COR-L47 (cell line): Measurements from ENCODE around the gene AHCYL2.
A peak's percentile ranks its signal among the peaks of the same experiment; 100 is the strongest.
"Not testable (repeated sequence)": the region's sequence is repeated elsewhere in the genome, so short reads cannot be mapped to it uniquely, and the experiment has no call there.

Experiments used
- DNase-seq: peaks from one replicate; lab custom pipeline; 2025; lab: John Stamatoyannopoulos, UW

AHCYL2 gene

DNA sequence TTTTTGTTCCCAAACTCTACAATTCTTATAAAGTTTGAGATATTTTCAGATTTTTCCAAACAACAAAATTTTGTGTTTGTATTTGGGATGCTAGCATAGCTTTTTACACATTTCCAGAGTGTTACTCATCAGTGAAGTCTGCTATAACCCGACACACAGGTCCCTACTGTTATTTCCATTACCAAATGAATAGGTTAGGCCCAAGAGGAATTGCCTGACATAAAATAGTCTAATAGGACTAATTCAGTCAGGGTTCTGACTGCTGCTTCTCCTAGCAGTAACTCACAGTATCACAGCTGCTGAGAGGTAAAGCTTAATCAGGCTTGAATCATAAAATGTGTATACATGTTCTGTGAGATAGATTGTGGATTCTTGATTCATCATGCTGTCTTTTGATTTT, 160.3 kb downstream of the AHCYL2 start:
- DNase-seq: no peak

DNA sequence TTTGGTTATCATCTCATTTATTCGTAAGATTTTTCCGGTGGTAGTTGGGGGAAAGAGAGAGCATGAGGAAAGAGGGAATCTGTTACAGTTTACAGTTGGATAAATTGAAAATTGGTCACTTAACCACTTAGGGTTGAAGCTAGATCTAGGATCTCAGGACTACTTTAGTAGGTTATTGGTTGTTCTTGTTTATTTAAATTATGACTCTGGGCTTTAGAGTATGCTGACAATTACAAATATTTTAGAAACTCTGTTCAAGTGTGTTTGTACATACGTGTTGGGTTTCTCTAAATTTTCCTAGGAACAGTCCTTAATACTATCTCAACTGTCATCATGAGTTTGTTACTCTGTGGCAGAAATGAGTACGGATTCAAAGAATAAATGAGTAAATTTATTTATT, 160.8 kb downstream of the AHCYL2 start:
- no peak for DNase-seq

DNA sequence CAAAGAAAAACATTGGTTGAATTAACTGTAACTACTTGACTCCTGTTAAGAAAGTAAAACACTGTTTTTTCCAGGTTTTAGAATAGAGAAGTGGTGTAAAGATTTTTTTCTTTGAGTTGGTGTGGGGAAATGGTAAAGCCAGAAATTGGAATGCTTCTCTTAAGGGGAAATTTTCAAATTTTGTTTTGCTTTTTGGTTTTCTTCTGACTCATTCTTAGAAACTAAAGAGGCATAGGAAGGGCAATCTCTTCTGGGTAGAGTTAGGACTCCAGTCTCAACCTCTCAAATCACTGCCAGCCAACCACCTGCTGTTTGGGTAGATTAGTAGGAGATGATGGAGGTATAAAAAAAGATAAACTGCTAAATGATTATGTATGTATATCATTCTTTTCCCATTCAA, 161.7 kb downstream of the AHCYL2 start:
- DNase-seq: no peak

DNA sequence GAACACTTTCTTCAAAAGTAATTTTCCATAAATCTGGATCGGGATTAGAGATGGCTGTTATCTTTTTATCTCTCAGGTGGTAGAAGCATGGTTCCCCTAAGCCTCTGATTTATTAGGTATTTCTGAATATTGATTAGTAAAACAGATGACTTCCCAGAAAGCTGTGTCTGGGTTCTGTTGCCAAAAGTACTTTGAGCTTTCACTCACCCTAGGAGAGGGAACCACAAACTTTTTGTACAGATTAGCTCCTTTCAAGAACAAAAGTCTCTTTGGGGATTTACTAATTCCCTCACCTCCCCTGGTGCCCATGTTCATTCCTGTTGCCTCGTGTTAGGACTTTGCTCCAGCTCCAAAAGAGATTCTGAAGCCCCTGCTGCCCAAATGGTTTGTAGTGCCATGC, 162.7 kb downstream of the AHCYL2 start:
- DNase-seq: no peak

DNA sequence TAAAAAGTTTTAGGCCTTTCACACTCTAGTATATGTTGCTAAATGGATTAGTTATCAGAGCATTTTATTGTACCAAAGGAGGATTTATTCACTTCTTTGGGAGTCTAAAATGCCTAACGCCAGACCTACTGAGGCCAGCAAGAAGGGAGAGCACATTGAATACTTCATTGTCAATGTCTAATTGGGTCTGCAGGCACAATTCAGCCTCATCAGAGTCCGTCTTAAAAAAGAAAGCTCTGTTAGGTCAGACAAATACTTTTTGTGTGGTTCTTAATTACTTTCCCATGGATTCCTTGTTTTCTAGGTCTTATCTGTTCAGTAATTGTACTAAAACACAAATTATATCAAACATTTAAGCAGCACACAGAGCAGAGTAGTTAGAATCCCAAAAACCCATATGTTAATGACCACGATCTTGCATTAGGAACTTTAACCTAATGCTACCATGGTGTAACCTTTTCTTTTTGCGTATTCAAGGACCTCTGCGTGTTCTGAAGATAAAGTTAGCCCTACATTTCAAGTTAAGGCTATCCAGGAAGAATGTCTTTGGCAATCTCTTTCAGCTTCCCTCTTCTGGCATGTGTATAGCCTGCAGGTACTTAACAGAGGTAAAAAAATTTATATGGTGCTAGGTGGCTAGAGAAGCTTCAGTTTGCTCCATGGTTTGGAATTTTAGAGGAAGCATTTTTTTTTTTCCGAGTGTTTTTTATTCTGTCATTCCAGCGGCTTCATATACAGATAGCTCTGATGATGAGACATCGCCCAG, 163.7 kb downstream of the AHCYL2 start:
- no peak for DNase-seq

DNA sequence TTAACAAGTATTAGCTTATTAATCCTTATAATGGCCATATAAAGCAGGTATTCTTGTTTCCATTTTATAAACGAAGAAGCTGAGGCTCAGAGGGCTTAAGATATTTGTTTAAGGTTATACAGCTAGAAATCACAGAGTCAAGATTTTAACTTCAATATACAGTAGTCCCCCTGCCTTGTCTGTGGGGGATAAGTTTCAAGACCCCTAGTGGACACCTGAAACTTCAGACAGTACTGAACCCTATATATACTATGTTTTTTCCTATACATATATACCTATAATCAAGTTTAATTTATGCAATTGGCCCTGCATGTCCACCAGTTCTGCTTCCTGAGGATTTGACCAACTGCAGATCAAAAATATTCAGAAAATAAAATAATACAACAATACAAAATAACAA, 165.0 kb downstream of the AHCYL2 start:
- no peak for DNase-seq

DNA sequence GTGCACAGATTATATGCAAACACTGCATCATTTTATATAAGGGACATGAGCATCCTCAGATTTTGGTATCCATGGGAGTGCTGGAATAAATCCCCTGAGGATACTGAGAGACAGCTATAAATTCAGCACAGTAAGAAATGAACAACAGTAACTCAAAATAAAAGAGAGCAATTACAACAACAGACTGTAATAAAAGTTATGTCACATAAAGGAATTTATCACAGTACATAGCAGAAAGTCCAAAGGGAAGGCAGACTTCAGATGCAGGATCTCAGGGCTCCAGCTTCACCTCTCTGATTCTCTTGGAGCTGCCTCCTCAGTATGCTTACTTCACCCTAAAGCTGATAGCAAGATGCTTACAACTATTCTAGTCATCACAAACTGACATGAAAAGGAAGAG, 165.5 kb downstream of the AHCYL2 start:
- no peak for DNase-seq

DNA sequence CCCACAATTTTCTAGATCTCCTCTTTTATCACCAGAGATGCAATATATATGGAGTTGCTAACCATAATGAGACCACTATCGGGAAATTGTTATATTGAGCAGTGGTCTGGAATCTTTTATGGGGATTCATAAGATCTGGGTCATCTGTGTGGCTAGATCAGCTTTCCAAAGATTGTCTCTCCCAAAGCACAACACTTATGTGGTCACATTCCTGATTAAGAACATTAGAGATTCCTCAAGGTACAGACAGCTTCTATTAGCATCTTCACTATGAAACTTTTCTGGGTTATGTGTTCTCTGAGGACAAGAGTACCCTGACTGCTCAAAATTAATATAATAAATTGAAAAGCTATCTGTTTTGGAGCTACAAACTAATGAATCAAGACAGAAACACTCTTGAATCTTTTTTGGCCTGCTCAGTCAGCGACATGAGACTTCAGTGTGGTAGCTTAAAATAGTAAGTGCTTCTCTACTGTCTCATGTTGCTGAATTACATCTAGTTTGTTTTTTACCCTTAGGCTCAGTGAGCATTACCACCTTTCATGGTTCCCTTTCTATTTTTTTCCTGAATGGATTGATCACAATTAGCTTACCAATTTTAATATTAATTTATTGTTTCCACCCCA, 166.8 kb downstream of the AHCYL2 start:
- no peak for DNase-seq

DNA sequence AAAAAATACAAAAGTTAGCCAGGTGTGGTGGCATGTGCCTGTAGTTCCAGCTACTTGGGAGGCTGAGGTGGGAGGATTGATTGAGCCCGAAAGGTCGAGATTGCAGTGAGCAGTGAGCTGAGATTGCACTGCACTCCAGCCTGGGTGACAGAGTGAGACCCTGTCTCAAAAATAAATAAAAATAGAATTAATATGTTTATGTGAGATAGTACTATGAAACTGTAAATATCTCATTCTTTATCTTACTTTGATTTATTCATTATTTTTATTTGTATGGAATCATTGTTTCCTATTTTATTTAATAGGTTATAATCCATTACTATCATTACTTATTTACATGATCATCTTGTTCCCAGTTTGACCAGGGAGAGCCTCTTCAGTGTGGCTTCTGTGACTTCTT, 168.4 kb downstream of the AHCYL2 start:
- DNase-seq: no peak

DNA sequence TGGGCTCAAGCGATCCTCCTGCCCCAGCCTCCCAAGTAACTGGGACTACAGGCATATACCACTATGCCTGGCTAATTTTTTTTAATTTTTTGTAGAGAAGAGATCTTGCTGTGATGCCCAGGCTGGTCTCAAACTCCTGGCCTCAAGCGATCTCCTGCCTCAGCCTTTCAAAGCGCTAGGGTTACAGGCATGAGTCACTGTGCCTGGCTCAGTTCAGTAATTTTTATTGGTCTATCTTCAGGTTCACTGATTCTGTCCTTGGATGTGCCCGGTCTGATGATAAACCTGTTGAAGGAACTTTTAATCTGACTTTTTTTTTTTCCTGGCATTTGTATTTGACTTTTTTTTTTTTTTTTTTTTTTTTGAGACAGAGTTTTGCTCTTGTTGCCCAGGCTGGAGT, 169.3 kb downstream of the AHCYL2 start:
- DNase-seq: no peak

DNA sequence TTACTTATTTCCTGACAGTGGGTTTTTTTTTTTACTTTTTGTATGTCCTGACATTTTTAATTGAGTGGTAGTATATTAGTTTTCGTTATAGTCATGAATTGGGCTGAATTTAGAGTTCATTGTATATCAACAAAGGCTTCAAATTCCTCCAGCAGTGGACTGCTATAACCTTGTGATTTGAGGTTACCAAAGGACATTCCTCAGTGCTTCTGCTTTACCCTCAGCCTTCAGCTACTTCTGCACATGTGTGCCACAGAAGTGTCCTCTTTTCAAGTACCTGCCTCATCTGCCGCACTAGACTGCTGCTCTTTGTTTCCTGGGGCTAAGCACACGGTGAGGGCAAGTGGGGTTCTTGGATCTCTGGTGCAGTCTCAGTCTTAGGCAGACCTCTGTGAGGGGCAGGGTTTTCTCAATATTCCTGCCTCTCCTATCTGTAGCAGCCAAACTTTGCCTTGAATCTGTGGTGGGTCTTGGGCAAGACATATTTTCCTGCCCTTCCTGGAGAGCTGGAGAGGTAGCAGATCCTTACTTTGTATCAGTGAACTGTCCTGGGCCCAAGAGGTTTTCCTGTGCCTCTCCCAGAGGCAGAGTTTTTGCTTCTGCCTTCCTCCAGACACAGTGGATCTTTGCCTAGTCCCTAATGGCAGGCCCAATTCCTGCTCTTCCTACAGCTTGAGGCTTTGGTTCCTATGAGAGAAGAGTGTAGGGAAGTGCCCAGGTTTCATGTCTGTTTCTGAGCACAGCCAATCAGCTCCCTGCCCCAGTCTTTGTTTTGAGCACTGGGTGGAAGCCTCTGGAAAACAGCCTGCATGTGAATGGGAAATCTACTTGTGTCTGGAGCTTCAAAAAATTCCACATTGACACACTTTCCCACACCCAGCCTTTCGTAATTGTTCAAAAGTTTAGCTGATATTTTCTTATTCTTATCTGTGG, 170.4 kb downstream of the AHCYL2 start:
- DNase-seq: no peak

DNA sequence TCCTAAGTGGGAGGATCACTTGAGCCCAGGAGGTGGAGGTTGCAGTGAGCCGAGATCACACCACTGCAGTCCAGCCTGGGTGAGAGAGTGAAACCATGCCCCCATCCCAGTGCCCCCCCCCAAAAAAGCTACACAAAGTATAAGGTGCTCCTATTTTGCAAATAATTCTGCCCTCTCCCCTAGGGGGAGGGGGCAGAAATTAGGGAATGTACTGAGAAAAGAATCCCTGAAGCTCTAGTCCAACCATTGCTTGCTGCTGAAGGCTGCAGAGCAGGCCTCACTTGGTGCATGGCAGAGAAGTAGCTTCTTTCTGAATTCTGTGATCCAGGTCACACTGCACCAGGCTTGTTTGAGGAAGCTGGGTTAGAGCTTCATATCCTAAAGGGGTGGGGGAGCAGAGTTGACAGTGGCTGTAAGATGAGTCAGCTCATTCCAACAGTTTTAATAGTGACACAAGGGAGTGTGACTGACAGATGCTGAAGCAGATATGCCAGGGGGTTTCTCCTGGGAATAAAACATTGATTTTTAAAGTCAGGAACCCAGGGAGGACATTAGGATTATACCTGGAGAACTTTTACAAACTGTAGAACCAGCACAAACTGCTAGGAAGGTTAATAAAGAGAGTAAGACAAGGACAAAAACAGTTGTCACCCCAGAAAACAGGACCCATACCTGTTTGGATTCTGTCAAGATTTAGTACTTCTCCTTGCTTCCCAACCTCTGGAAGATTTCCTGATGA, 176.6 kb downstream of the AHCYL2 start:
- no peak for DNase-seq

DNA sequence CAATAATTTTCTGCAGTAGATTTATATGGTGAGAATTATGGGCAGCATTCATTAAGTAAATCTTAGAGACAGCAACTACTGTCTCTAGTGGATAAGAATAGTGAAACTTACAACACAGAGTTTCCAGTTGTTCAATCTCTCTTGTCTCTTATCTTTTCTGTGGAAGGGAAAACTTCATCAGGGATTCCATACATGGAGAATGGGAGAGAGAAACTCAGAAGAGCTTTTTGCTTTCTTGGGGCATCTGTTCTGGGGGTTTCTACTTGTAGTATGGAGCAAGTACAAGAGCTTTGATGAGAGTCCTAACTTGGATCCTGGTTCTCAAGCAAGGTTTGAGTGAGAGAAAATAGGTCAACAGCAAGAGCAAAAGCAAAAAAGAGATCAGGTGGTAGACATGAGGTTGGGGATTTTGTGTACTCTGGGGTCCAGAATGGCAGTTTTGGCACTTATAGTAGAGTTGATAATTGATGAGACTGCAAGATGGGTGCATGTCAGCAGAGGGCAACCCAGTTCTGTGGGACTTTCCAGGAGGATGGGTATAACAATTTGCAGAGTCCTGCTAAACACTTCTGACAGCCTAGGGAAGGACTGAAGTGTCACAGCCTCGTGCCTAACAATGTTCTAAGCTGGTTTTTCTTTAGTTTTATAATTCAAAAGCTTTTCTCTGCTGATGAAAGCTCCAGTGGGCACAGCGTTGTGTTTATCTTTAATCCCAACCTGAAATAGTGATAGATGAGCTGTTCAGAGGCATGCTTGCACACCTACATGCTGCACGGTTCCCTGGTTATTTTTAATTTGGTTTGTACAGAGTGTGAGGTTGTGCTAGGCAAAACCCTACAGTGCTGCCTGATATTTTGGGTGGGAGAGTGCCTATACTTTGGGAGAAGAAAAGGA, 177.4 kb downstream of the AHCYL2 start:
- no peak for DNase-seq

DNA sequence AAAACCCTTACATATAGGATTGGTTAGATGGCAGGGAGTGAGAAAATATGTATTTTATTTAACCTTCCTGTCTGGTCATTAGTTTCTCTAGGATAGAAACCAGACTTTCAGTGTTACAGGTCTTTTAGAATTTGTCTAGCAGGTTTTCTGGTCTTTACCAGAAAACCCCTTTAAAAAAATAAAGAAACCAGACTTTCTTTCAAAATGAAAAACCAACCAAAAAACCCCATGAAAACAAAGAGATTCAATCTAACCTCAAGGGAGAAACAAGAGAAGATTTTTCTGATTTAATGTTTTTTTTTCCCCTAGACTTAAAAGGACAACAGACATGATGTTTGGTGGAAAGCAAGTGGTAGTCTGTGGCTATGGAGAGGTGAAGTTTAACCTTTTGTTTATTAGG, 180.7 kb downstream of the AHCYL2 start:
- no peak for DNase-seq

DNA sequence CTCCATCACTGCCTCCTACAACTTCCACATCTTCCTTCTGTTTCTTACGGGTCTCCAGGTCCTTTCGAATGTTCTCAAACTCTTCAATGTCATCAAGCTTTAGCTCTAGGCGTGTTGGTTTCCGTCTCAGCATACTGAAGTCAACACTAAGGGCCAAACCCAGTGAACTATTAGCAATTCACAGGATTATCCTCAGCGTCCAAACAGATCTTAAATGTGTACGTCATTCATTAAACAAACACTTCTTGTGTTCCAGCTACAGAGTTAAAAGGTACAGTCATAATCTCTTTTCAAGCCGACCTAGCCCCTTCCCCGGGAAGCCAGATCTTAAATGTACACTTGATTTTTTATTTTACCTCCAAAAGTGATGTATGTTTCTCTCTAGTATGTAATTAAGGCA, 185.4 kb downstream of the AHCYL2 start:
- not testable (repeated sequence) for DNase-seq

DNA sequence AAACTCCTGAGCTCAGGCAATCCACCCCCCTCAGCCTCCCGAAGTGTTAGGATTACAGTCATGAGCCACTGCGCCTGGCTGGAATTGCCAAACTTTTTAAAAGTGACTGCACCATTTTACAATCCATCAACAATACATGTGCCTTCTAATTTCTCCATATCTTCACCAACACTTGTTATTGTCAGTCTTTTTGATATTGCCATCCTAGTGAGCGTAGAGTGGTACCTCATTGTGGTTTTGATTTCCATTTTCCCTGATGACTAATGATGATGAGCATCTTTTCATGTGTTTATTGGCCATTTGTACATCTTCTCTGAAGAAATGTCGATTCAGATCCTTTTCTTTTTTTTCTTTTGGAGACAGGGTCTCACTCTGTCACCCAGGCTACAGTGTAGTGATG, 187.7 kb downstream of the AHCYL2 start:
- DNase-seq: no peak

DNA sequence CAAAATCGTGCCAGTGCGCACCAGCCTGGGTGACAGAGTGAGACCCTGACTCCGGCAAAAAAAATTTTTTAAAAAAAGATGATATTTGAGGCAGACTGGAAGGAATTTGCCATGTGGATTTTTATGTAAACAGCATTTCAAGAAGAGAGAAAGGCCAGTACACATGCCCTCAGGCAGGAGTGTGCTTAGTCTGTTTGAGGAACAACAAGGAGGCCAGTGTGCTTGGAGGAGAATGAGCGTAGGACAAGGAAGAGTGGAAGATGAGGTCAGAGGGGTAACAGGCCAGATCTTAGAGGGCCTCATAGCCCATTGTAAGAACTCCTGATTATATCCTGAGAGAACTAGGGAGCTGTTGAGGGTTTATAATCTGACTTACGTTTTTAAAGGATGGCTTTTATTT, 192.2 kb downstream of the AHCYL2 start:
- DNase-seq: no peak

DNA sequence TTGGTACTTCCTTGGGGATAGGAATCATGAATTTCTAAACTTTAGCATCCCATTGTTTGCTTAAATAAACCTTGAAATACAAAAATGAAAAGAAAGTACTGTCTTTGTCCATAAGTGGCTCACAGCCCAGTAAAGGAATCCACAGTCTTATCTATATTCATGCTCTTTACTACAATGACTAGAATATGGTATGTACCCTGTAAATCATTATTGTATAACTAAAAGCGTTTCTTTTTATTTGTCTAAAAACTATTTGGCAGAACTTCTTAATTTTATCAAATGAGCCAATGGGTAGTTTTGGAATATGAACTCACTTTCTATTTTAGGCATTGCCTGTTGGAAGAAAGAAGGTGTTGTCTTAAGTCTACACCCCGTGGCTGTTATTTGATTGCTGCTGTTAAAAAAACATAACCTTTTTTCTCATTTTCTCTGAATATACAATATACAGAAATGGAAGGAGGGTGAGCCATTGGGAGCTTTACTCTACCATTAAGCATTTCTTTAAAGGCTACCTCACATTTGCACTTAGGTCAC, 197.0 kb downstream of the AHCYL2 start:
- DNase-seq: no peak

DNA sequence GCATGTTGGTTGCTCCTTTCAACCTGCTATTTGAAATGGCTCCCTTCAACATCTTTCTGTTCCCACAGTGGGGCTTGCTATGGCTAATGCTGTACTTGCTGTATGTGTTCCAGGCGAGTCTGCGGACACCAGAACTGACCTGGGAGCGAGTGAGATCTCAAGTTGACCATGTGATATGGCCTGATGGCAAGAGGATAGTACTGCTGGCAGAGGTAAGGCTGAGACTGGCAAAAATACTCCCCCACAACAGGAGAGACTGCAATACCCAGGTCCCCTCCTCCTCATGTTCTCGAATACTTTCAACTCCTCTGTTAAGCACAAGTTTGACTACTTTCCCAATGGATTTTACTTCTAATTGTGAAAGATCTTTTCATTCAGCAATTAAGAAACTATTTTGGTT, 197.9 kb downstream of the AHCYL2 start:
- DNase-seq: no peak

DNA sequence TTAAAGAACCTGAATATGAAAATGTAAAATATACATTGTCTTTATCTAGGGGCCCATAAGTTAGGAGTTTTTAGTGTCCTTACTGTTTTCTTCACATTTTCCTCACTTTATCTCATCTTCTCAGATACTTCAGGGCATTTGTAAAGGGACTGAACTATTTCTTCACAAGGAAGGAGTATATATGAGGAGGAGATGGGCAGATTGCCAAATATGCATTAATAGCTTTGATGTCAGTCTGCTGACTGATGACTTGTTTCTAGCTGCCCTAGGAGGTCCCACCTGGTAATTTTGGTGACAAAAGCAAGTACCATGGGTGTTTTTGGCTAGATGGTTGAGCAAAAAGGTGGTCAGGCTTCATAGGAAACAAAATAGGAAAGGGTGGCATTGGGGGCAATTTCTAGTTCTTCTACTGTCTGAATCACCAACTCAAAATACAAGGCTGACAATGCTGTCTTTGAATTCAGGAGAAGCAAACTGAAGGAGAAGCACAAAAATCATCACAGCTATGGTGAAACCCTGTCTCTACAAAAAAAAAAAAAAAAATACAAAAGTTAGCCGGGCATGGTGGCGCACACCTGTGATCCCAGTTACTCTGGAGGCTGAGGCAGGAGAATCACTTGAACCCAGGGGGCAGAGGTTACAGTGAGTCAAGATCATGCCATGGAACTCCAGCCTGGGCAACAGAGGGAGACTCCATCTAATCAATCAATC, 199.0 kb downstream of the AHCYL2 start:
- DNase-seq: peak; percentile 7
